Measurements from ENCODE around the gene HOXC13.
A peak's percentile ranks its signal among the peaks of the same experiment; 100 is the strongest.

Gene HOXC13

GRCh38 chr12:53963434-53964314 lies 25.0 kb downstream of the HOXC13 start (continued):
- TF ChIP-seq ZNF571 (tag by site-specific recombination; IDR thresholded peaks at IDR 0.05) (no peak), ZNF48 (tag by site-specific recombination; IDR thresholded peaks at IDR 0.05) (no peak), WT1 (tag by site-specific recombination; IDR thresholded peaks at IDR 0.05) (no peak), OSR2 (tag by site-specific recombination; IDR thresholded peaks at IDR 0.05) (no peak), ZBTB48 (tag by site-specific recombination; IDR thresholded peaks at IDR 0.05) (peak; percentile 69), ZNF391 (tag by site-specific recombination; IDR thresholded peaks at IDR 0.05; ENCODE audit: borderline replicate concordance, low read depth) (no peak), ZNF26 (tag by site-specific recombination; IDR thresholded peaks at IDR 0.05) (no peak), KLF8 (tag by site-specific recombination; IDR thresholded peaks at IDR 0.05) (peak; percentile 38), ZNF362 (tag by site-specific recombination; IDR thresholded peaks at IDR 0.05) (no peak), REPIN1 (tag by site-specific recombination; IDR thresholded peaks at IDR 0.05; ENCODE audit: low read depth) (no peak), ZNF660 (tag by site-specific recombination; IDR thresholded peaks at IDR 0.05) (no peak), ZNF449 (tag by site-specific recombination; IDR thresholded peaks at IDR 0.05) (peak; percentile 81), ZNF76 (tag by site-specific recombination; IDR thresholded peaks at IDR 0.05; ENCODE audit: borderline replicate concordance, low read depth) (no peak; the same call in 1 of the 2 replicates), ZIC2 (tag by site-specific recombination; IDR thresholded peaks at IDR 0.05) (no peak), PBX3 (CRISPR knock-in tag; IDR thresholded peaks at IDR 0.05) (no peak), ZNF645 (tag by site-specific recombination; IDR thresholded peaks at IDR 0.05) (no peak), ZNF830 (tag by site-specific recombination; IDR thresholded peaks at IDR 0.05; ENCODE audit: low read depth) (no peak), KLF10 (tag by site-specific recombination; IDR thresholded peaks at IDR 0.05) (peak; percentile 10; the same call in 1 of the 2 replicates), ZNF341 (tag by site-specific recombination; IDR thresholded peaks at IDR 0.05; ENCODE audit: low read depth) (peak; percentile 35; the same call in 1 of the 2 replicates), ZNF398 (tag by site-specific recombination; IDR thresholded peaks at IDR 0.05) (peak; percentile 65), ELK4 (IDR thresholded peaks at IDR 0.05; ENCODE audit: borderline replicate concordance, low read depth, low read length) (no peak), ZNF433 (tag by site-specific recombination; IDR thresholded peaks at IDR 0.05; ENCODE audit: low read depth) (no peak), ZBTB8A (tag by site-specific recombination; IDR thresholded peaks at IDR 0.05) (peak; percentile 51)

Data from HEK293 (cell line).